GM18498 (cell line): ENCODE measurements around the gene EMILIN1.
"Not testable (repeated sequence)": the region's sequence is repeated elsewhere in the genome, so short reads cannot be mapped to it uniquely, and the experiment has no call there.

Source experiments
- ATAC-seq: cut with Tn5 transposase; IDR thresholded peaks from one replicate; pipeline ENCODE4 v1.9.1; 2021; ENCODE audit warnings: mild to moderate bottlenecking, moderate library complexity; ENCODE audit not compliant: unreplicated experiment

The EMILIN1 gene

DNA sequence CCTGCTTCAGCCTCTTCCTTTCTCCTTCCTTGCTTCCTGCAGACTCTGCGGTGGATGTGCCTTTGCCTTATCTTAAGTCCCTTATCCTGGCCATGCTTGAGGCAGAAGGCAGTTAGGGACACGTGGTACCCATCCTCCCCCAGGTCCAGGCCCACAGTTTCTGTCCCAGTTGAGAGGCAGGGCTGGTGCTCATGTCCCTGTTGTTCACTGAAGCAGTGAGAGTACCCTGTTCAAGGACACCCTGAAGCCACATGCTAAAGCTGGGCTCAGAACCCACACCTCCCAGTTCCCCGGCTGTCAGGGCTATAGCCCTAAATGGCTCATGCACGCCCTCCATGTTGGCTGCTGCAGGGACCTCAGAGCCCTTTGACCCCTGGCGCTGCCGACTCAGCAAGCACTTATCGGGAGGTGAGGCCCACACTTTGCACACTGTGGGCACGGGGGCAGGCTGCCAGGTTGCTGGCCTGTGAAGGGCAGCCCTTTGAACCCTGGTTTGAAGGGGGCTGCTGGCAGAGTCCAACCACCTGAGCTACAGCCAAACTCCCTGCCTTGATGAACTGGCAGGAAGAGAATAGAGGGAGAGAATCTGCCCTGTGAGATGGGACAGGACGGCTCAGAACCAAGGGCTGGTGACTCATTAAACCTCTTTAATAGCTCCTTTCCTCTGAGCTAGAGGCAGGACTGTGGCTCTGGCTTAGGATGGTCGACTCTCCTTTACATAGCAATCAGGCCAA is 14.4 kb downstream of the EMILIN1 start:
- no peak for ATAC-seq

DNA sequence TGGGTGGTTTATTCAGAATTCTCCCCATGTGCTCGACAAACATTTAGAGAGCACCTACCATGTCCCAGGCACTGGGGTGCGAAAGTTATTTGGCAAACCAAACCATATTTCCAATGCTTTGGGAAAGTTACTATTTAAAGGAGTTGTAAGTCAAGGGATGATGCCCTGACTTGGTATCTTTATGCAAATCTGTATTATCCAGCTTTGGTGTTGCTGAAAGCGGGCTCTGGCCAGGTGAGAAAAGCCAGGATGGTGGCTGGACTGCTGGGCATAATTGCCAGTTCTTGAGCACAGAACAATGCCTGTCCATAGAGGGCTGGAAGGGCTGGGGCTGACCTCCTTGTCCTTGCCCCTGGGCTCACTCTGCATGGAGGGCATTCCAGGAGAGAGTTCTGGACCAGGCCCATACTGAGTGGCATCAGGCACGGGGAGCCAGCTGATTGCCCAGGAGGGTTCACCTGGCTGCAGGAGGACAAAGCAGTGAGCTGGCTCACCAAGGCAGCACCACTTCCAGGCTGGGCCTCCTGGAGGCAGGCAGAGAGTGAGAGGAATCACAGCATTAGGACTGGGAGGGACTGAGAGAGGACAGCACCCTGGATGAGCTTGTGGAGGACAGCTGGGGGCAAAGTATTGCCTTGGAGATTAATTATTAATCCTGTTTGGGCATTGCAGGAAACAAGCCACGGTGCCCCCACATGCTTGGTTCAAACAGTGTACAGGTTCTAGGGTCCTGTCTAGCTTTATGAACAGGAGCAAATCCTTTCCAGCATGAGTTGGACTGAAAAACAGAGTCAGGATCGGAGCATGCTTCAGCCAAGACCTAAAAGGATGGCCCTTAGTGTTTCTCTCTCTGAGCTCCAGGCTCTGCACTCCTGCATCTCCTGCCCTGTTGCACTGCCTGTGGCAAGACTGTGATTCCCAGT is 15.3 kb downstream of the EMILIN1 start:
- ATAC-seq: no peak

DNA sequence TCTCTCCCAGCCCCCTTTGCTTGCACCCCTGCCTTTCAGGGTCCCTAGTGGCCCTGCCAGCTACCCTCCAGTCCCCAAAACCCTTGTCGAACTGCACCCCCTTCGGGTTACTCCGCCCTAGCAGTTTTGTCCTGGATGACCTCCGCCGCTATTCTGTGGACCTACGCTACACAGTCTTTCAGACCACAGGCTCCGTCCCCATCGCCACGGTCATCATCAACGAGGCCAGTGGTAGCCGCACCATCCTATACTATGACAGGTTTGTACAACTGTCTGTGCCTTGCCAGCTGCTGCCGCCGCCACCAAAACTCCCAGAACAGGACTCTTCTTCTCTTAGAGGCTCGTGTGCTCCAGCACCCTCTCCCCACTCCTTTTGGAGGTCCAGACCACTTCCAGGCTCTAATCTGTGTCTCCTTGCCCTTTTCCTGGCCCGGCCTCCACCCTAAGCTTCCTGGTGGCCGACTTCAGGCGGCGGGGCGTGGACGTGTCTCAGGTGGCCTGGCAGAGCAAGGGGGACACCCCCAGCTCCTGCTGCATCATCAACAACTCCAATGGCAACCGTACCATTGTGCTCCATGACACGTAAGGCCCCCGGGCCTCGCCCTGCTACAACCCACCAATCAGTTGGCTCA is 16.1 kb downstream of the EMILIN1 start:
- no peak for ATAC-seq

DNA sequence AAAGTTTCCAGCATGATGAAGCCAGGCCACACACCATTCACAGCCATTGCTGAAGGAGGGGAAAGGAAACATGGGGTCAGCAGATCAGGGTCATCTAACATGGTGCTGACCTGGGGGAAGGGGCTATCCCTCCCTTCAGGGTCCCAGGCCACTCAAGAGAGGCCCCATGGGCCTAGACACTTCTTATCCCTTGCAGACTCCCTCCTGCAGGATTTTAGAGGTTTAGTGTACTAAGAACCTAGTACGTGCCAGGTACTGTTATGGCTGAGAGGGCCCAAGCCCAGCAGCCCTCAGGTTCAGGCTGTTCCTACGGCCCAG is 17.0 kb downstream of the EMILIN1 start:
- ATAC-seq: no peak

DNA sequence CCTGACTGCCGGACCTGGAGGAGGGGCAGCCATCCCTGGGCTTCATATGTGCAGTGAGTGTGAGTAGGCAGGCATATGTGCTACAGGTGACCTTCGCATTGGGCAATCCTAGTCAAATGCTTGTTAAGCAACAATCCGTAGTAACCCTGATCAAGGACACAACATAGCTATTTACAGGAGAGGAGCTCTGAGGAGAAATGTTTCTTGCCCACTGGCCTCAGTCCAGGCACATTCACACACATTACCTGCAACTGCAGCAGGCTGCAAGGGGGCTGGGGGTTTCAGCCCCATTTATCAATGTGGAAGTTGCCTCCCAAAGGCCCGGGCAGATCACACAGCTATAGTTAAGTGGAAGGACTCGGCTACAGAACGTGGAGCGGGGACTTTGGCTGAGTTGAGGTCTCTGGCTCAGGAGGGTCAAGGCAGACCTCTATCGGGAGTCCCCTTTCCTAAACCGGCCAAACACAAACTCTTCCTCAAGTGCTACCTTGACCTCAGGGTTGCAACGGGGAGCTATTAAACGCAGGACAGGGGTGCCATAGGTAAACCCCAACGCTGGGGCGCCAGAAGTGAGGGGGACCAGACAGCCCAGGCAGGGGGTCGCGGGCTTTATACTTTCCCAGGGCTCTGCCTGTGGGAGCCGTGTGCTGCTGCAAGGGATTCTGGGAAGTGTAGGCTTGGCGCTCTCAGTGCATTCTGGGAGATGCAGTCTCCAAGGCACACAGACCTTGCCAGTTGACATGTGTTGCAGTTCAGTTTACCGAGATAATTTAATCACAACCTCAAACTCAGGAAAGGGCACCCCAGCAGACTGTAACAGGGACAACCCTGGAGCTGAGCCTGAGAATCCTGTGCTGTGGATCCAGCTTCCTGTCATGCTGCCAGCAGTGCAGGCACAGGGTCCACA is 17.6 kb downstream of the EMILIN1 start:
- ATAC-seq: peak; percentile 53

DNA sequence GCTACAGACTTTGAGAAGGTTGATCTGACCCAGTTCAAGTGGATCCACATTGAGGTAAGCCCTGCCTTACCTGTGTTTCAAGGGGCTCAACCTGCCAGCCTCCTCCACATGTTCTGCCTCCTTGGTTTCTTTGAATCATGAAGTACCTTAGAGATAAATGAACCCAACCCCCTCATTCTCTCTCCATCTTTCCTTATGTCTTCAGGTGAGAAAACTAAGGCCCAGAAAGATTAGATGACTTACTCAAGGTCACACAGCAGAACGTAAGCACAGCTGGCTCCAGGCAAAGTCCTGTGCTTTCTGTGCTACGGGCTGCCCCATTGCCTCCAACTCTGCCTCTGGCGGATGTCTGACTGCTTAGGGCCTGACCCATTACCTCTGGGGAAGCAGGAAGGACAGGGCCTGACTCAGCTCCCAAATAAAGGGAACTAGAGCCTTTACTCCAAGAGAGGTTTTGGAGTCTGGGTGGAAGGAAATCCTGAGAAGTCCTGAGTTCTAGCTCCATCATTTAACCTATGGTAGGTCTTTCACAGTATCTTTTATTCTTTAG is 18.4 kb downstream of the EMILIN1 start:
- no peak for ATAC-seq

DNA sequence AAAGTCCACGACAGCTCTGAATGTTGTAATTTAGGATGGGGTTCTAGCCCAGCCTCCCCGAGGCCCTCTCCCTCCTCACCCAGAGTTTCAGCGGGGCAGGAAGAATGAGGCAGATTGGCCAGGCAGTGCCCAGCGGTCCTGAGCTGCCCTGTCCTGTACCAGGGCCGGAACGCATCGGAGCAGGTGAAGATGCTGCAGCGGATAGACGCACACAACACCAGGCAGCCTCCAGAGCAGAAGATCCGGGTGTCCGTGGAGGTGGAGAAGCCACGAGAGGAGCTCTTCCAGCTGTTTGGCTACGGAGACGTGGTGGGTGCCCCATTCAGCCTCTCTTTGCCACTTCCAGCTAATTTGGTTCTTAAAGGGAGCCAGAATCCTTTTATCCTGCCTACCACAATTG is 18.9 kb downstream of the EMILIN1 start:
- no peak for ATAC-seq

DNA sequence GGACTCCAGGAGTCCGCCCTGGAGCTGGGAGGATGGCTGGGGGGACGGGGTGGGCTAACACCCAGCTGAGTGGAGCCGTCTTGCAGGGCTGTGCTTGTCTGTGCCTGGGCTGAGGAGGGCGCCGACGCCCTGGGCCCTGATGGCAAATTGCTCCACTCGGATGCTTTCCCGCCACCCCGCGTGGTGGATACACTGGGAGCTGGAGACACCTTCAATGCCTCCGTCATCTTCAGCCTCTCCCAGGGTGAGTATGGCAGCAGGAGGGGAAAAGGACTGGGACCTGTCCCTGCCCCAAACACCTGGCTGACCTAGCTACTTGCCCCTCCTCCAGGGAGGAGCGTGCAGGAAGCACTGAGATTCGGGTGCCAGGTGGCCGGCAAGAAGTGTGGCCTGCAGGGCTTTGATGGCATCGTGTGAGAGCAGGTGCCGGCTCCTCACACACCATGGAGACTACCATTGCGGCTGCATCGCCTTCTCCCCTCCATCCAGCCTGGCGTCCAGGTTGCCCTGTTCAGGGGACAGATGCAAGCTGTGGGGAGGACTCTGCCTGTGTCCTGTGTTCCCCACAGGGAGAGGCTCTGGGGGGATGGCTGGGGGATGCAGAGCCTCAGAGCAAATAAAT is 21.0 kb downstream of the EMILIN1 start:
- no peak for ATAC-seq

DNA sequence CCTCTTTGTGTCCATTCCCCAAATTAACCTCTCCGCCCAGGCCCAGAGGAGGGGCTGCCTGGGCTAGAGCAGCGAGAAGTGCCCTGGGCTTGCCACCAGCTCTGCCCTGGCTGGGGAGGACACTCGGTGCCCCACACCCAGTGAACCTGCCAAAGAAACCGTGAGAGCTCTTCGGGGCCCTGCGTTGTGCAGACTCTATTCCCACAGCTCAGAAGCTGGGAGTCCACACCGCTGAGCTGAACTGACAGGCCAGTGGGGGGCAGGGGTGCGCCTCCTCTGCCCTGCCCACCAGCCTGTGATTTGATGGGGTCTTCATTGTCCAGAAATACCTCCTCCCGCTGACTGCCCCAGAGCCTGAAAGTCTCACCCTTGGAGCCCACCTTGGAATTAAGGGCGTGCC is 21.6 kb downstream of the EMILIN1 start:
- ATAC-seq: no peak

DNA sequence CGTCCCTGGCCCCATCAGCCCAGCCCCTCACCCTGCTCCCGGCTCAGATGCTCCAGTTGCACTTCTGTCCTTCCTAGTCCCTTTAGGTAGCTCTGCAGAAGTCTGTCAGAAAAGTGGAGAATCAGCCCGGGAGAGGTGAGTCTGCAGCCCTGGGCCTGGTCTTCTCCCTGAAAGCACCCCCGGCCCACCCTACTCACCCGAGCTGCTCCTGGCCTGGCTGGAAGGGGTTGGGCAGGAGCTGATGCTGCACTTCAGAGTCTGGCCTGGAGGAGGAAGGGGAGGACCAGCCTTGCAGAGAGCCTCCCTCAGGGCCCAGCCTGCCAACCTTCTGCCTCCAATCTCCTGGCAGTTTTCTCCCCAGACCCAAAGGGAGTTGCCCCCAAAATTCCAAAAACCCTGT is 23.9 kb downstream of the EMILIN1 start:
- ATAC-seq: no peak

DNA sequence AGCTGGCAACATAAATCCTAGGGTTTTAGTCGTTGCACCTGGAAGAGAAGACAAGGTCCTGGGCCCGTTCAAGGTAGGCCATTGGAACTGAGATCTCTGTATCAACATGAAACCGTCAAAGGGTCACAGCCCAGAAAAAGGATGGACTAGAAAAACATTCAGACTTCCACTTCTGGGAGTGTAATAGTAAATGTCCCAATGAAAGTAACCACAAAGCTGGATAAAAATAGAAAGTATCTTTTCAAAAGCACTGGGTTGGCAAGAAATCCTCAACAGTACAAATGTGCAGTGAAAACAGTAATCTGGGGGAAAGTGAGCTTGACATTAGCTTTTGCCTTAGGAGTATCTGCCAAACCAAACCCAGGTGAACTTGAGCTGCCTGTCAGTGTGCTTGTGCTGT is 27.6 kb downstream of the EMILIN1 start:
- ATAC-seq: no peak

DNA sequence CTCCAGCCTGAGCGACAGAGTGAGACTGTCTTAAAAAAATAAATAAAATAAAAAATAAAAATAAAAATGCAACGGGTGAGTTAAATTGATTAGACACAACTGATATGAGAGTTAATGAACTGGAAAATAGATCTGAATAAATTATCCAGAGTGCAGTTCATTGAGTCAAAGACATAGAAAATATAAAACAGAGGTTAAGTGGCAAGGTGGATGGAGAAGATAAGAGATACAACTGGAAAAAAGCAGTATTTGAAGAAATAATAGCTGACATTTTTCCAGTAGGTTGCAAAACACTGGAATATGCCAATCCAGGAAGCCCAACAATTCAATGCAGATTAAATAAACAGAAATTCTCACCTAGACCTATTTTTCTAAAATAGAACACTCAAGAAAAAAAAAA is 29.8 kb downstream of the EMILIN1 start:
- no peak for ATAC-seq

DNA sequence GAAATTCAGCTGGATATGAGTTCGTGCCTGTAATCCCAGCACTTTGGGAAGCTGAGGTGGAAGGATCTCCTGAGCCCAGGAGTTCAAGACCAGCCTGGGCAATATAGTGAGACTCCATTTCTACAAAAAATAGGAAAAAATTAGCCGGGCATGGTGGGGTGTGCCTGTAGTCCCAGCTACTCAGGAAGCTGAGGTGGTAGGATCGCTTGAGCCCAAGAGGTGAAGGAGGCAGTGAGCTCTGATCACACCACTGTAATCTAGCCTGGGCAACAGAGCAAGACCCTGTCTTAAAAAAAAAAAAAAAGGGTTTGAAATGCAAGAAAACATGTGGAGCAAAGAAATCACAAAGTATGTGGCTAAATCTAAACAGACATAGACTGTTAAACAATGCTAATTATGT is 30.7 kb downstream of the EMILIN1 start:
- ATAC-seq: no peak

DNA sequence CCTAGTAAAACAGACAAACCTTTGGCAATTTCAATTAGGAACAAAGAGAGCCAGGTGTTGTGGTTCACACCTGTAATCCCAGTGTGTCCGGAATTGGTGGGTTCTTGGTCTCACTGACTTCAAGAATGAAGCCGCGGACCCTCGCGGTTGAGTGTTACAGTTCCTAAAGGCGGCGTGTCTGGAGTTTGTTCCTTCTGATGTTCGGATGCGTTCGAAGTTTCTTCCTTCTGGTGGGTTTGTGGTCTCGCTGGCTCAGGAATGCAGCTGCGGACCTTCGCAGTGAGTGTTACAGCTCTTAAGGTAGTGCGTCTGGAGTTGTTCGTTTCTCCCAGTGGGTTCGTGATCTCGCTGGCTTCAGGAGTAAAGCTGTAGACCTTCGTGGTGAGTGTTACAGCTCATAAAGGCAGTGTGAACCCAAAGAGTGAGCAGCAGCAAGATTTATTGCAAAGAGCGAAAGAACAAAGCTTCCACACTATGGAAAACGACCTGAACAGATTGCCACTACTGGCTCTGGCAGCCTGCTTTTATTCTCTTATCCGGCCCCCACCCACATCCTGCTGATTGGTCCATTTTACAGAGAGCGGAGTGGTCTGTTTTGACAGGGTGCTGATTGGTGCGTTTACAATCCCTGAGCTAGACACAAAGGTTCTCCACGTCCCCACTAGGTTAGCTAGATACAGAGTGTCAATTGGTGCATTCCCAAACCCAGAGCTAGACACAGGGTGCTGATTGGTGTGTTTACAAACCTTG is 32.4 kb downstream of the EMILIN1 start:
- ATAC-seq: not testable (repeated sequence)

DNA sequence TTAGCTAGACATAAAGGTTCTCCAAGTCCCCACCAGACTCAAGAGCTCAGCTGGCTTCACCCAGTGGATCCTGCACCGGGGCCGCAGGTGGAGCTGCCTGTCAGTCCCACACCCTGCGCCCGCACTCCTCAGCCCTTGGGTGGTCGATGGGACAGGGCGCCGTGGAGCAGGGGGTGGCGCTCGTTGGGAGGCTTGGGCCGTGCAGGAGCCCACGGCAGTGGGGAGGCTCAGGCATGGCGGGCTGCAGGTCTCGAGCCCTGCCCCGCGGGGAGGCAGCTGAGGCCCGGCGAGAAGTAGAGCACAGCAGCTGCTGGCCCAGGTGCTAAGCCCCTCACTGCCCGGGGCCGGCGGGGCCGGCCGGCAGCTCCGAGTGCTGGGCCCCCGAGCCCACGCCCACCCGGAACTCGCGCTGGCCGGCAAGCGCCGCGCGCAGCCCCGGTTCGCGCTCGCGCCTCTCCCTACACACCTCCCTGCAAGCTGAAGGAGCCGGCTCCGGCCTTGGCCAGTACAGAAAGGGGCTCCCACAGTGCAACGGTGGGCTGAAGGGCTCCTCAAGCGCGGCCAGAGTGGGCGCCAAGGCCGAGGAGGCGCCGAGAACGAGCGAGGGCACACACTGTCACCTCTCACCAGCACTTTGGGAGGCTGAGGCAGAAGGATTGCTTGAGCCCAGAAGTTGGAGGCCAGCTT is 33.1 kb downstream of the EMILIN1 start:
- ATAC-seq: not testable (repeated sequence)

DNA sequence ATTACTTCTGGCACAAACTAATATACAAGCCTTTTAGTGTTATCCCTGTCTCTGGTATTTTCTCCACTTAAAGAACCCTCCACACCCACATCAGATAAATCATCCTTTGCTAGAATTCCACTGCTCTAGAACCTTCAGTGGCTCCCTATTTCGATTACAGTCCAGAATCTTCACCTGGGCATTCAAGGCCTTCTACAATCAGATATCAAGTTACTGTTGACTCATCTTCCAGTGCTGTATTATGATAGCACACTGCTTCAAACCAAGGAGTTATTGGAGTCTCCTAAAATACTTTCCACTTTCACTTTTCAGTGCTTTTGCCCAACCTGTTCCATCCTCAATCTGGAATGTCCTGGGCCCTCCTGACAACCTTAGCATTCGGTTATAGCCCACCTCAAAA is 37.1 kb downstream of the EMILIN1 start:
- no peak for ATAC-seq

DNA sequence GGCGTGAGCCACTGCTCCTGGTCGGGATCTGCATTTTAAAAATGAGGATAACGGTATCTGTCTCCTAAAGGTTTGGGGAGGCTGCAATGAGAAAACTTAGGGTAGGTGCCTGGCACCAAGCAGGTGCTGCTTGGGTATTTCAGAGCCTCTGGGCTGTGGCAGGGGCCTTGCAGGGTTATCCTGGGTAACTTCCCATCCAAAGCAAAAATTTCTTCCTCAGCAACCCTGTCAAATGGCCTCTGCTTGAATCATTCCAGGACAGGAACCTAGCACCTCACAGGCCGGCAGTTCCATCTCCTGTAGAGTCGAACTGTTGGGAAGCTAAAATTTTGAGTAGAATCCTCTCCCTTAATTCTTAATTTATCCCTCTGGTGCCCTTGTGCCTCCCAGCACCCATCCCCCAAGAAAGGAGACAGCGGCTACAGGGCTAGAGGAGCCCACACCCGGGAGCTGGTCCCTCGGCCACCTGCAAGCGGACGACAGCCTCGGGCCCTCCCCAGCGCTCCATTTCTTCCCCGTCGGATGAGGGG is 39.6 kb downstream of the EMILIN1 start:
- ATAC-seq: no peak

DNA sequence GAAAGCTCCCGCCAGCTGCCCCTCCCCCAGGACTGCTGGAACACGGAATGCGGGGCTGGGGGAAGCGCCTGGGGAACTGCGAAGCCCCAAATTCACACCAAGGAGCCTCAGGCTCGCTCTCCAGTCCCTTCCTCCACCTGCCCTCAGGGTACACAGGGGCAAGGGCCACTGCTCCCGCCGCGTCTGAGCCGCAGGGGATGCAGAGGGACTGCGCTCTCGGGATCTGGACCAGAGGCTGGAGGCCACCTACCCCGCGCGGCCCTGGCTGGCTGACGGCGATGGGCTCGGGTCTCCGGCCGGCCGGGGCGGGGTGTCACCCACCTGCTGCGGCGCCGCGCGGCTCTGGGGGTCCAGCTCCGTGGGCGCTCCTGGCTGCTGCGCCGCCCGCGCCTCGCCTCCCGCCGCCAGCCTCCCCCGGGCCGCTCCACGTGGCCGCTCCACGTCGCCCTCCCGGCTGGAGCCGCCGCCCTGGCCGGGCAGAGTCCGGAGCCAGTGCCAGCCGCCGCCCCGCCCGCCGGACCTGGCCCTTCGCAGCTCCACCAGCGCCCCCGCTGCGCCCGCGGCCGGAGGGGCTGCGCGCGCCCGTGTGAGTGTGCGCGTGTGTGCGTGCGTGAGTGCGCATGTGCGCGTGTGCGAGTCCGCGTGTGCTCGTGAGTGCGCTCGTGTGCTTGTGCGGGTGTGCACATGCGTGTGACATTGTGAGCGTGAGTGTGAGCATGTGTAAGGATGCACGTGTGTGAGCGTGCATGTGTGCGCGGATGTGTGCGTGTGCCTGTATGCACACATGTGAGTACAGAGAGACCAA is 40.3 kb downstream of the EMILIN1 start, which contains the start of gene CGREF1:
TSS of gene CGREF1 (minus strand) at position 604 of the 805 bp plus-strand sequence. CDS start 14,762 bp downstream, outside the sequence.
- ATAC-seq: no peak
